PFSK-1 (cell line): ENCODE measurements around the gene CELSR1.

ENCODE experiments used
- POLR2AphosphoS5 ChIP-seq: IDR thresholded peaks from 2 replicates; pipeline ENCODE4 v1.6.1; 2012; ENCODE audit warnings: low read depth, mild to moderate bottlenecking, control low read depth, low read length, moderate library complexity
- REST ChIP-seq, 2 experiments: IDR thresholded peaks; 2 replicates each; pipeline versions ENCODE4 v1.6.1 to v1.8.0; 2011 to 2012; ENCODE audit warnings: low read depth in 2 of 2, low read length in 2 of 2, control low read depth in 1 of 2, inconsistent platforms in 1 of 2, mild to moderate bottlenecking in 1 of 2, moderate library complexity in 1 of 2; ENCODE audit not compliant: insufficient read depth in 1 of 2
- TAF1 ChIP-seq: IDR thresholded peaks from 2 replicates; pipeline ENCODE4 v1.6.1; 2012; ENCODE audit warnings: low read length, control low read depth, borderline replicate concordance; ENCODE audit not compliant: insufficient read depth

DNA sequence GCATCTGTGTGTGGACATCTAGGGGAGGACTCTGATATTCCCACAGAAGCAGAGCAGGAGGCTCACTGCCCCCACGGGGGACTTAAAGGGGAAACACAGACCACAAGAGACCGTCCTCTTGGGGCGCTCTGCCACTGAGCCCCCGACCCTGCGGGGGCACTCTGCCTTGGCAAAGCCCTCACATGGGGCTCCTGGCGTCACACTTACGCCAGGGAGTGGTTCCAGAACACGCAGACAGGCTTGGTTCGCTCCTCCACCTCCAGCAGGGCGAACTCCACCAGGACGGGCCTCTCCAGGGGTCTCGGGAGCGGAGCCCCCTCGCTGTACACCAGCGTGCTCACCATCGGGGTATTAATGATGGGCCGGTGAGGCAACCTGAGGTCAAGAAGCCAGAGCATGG lies 156.8 kb downstream of the CELSR1 start:
- TF ChIP-seq POLR2AphosphoS5: no peak
- TF ChIP-seq TAF1: no peak
- no peak for TF ChIP-seq REST (IDR thresholded peaks at IDR 0.05; ENCODE audit: insufficient read depth in 1 of 2, low read depth in 2 of 2, low read length in 2 of 2)
